IPS DF 19.7 (cell line): Measurements from ENCODE around the gene ATP5ME.
"Not testable (repeated sequence)": the region's sequence is repeated elsewhere in the genome, so short reads cannot be mapped to it uniquely, and the experiment has no call there.

Experiments
- DNase-seq: peaks from one replicate; pipeline ENCODE4 v3.0.0-alpha.2; 2013; ENCODE audit warnings: low read depth, low spot score

Gene ATP5ME

DNA sequence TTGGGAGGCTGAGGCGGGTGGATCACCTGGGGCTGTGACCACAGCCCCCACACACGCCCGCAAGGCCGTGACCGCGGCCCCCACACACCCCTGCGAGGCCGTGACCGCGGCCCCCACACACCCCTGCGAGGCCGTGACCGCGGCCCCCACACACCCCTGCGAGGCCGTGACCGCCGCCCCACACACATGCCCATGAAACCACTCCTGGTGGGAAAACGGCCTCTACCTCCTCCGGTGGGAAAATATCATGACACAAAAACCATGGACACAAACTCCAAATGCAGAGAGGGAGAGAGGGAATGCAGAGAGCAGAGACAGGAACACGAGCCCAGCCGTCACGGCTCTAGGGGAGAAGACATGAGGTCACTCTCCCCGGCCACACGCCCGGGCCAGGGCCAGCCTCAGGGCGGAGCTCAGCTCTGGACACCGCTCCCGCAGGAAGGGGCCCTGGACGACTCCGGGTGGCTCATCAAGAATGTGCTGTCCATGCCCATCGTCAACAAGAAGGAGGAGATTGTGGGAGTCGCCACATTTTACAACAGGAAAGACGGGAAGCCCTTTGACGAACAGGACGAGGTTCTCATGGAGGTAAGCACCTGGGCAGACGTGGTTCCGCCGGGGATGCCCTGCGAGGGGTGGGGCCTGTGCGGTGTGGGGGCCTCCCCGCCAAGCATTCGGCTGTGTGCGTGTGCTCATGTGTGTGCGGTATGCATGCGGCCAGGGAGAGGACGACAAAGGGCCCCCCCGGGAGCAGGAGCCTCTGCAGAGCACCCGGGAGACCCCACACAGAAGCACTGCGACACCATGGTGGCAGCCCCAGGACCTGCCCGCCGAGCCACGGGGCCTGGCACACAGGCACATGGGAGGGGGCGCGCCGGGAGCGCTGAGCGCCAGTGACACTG is 17.4 kb downstream of the ATP5ME start:
- no peak for DNase-seq

DNA sequence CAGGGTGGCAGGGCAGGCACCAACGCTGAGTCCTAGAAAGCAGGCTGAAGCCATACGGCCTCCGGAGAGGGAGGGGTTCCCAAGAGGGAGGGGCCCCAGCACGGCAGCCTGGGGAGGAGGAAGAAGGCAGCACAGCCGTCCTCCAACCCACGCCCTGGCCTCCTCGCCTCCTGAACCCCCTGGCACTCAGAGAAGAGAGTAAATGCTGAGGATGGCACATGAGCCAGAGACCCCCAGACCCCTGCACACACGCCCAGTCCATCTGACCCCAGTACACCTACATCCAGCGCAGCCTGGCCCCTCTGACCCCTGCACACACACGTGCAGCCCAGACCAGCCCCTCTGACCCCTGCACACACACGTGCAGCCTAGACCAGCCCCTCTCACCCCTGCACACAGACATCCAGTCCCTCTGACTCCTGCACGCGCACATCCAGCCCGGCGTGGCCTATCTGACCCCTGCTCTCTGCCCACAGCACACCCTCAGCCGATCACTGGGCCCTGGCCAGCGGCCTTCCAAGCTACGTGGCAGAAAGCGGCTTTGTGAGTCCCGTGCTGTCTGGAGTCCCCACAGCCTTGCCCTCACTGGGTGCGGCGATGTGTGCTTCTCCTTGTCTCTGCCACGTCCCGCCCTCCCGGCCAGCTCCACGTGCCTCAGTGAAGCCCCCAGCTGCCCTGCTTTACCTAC is 18.5 kb downstream of the ATP5ME start:
- DNase-seq = no peak

DNA sequence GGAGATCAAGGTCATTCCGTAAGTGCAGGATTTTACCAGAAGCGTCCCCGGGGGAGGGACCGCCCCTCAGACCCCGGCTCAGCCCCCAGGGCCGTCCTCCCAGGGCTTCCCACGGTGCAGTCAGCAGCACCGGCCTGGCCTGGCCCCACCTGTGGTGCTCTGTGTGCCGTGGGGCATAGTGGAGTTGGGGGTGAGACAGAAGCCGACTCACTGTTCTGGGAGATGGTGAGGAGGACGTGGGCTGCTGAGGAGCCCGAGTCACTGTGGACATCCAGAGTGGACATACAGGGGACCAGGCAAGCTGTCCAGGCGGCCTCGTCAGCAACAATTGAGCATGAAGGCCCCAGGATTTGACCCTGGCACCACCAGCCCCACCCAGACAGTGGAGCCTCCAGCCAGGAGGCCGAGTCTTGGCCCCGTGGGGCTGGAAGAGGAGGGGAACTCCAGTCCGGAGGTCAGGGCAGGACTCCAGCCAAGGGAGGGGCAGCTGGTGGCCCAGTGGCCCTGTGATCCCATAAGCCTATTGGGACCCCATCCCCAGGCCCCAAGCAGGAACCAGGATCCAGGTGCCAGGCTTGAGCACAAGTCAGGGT is 19.1 kb downstream of the ATP5ME start:
- no peak for DNase-seq

DNA sequence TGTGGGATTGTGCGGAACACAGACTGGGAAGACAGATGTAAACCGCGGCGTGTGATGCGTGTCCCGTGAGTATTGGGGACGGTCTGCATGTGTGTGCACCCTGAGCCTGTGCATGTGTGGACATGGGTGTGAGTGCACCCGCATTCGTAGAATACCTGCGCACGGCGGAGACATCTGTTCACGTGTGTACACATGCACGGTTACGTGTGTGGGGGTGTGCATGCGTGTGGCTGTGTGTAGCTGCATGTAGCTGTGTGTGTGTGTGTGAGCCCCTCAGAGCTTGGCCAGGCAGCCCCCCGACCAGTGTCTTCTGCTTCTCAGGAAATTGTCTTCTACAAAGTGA is 19.6 kb downstream of the ATP5ME start:
- no peak for DNase-seq

DNA sequence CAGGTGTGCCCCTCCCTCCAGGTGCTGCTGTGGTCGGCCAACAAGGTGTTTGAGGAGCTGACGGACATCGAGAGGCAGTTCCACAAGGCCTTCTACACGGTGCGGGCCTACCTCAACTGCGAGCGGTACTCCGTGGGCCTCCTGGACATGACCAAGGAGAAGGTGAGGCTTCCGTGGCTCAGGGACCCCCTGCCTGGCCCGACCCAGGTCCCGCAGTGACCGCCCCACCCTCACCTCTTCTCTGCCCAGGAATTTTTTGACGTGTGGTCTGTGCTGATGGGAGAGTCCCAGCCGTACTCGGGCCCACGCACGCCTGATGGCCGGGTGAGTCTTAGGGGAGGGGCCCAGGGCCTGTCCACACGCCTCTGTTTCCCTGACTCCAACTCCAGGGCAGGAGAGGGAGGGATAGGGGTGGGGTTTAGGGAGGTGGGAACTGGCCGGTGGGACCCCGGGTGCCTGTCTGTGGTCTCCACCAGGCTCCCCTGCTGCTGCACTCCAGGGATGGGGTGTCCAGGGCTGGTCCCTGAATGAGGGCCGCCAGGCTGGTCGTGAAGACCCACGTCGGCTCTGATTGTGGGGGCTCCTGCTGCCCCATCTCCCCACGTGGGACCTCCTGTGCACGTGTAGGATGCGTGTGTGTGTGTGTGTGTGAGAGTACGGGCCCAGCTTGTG is 20.1 kb downstream of the ATP5ME start:
- no peak for DNase-seq

DNA sequence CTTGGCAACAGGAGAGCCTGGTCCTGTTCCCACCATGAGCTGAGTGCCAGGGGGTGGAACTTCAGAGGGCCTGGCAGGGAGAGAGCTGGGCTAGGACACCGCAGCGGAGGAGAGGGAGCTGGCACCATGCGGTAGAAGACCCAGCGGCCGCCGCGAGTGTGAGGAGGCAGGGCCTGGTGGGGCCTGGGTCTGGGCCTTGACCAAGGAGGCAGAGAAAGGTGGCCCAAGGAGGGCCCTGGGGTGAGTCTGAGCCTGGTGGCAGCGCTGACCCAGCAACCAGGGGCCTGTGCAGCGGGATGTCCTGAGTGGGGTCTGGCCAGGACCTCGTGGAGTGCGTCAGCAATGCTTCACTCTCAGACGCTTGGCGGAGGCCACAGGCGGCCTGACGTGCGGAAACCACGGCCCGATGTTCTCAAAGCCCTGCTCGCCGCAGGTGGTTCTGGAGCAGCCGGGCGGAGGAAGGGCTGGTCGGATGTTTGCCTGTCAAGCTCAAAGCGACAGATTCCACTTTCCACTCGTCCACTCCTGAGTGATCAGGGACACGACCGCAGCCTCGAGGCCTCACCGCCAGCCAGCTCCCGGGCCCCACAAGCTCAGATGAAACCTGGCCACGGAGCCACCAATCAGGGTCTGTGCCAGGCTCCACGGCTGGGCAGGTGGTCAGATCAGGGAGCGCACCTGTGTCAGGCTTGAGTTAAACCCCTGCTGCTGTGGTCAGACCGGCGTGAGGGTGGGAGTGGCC is 20.8 kb downstream of the ATP5ME start:
- no peak for DNase-seq

DNA sequence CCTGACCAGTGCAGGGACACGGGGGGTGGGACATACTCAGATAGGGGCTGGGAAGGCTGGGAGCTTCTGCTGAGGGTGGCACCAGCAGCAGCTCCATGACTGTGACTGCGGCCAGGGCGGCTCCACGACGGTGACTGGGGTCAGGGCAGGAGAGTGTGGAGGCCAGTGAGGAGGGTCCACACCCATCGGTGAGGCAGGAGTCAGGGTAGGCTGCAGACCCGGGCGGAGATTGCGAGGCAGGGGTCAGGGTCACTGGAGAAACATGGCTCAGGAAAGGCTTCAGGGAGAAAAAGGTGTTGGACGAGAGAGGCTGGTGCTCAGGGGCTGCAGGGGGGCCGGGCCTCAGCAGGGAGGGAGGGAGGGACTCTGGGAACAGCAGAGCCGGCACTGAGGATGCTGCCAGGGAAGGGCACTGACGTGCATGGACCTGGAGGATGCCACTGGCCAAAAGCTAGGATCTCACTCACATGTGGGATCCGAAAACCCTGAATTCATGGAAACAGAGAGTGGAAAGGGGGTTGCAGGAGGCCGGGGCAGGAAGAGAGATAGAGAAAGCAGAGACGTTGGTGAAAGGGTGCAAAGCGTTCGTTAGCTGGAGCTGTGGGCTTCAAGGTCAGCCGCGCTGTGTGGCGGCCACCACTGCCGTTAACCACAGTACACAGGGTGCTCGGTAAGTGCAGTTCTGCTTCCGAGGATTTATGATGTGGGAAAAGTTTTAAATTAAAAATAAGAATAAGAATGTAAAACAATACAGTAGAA is 22.0 kb downstream of the ATP5ME start:
- no peak for DNase-seq

DNA sequence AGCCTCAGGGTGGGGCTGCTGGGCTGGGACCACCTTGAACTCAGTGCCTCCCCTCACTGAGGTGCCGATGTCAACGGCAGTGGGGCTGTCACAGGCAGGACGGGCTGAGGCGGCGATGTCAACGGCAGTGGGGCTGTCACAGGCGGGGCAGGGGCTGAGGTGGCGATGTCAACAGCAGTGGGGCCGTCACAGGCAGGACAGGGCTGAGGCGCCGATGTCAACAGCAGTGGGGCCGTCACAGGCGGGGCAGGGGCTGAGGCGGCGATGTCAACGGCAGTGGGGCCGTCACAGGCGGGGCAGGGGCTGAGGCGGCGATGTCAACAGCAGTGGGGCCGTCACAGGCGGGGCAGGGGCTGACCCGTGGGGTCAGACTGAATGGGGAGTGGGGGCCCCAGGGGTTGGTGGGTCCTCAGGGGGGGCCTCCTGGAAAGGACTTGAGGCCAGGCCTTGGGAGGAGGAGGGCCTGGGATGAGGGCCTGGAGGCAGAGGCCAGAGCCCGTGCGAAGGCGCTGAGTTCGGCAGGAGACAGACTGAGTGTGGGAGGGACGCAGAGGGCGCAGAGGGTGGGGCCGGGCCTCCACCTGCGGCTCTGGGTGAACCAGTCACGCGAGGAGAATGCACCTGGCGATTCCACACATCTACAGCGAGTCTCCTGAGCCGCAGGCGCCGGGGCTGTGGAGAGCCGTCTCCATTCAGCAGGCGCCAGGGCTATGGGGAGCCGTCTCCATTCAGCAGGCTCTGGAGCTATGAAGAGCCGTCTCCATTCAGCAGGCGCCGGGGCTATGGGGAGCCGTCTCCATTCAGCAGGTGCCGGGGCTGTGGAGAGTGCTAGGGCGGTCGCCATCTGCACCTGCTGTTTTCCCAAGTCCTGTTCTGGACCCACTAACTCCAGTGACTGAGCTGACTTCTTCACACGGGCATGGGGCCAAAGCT is 22.9 kb downstream of the ATP5ME start:
- DNase-seq = no peak

DNA sequence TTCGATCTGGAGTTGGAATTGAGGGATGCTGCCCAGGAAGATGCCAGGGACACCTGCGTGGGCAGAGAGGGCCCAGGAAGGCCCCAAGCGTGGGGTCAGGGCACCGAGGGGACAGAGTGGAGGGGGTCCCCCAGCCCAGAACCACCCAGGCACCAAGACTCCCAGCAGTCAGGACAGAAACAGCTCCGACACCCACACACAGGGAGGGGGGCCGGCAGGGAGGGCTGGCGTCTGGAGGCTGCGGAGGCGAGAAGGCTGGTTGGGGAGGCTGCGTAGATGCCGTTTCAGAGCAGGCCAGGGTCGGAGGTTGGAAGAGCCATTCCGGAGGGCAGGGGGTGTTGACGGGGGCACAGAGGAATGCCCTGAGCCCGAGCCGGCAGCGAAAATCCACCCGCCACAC is 23.6 kb downstream of the ATP5ME start:
- no peak for DNase-seq

DNA sequence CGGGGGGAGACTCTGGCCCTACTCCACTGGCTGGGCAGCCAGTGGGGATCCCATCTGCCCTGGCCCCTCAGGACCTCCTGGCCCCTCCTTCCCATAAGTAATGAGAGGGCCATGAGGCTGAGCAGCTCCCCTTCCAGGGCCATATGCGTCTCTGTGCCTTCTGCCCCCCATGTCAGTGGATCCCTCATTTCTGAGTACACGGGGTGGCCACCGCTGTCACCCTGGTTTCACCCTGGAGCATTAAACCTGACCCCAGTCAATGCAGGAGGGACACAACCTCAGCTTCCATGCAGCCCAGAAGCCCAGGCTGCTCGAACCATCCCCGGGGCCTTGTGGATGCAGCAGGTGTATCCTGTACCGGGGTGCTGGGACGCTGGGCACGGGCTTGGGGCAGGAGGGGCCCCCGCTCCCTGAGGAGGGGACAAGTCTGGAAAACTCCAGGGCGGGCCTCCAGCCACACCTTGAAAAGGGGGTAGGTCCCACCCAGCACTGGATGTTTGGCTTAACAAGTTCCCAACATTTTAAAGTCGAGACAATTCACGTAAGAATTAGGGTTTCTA is 24.2 kb downstream of the ATP5ME start:
- no peak for DNase-seq

DNA sequence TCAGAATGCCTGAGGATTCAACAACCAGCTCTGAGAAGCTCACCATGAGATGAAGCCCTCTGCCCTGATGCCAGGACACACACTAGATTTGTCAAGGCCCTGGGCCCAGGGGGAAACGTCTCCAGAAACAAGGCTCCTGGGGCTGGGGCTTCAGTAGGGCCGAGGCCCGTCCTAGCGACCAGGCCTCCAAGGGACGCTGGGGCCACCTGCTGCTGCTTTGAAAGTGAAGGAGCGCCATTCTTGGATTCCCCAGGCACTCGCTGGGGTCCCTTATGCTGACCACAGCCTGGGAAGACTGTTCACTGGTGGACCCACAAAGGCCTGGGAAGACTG is 24.8 kb downstream of the ATP5ME start:
- DNase-seq = no peak

DNA sequence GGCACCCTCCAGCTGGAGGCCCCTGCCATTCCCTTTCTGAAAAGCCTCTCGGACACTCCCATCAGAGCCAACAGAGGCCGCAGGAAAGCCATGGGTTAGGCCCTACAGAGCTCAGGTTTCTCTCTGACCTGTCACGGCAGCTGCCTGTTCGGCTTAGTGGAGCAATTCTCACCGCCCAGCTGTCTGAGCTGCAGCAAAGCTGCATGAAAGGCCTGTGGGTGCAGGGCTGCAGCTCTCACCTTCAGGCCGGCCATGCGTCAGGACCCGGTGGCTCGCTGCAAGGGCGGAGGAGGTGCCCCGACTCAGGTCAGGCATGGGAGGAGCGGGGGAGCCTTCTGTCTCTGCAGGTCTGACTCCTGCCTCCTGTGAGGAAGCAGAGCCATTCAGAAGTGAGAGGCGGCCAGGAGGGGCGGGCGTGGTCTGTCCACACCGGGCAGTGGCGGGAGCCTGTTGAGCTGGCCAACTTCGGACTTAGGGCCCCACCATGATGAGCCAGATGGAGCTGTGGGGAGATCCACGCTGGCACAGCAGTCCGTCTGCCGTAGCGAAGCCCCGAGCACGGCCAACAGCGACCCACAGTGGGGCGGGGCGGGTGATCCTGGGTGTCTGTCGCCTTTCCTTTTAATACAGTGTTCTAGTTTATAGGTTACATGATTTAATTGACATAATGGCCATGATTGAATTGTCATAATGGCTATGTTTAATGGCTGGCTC is 25.3 kb downstream of the ATP5ME start:
- no peak for DNase-seq

DNA sequence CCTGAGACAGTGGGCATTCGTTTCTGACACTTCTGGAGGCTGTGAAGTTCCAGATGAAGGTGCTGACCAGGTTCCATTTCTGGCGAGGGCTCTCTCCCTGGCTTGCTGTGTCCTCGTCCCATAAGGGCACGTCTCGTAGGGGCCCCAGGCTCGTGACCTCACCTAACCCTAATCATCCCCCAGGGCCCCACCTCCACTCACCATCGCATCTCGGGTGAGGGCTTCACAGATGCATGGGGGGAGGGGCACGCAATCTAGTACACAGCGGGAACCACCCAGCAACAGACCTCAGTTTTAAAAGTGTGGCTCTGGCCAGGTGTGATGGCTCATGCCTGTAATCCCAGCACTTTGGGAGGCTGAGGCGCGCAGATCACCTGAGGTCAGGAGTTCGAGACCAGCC is 26.6 kb downstream of the ATP5ME start:
- DNase-seq = no peak

DNA sequence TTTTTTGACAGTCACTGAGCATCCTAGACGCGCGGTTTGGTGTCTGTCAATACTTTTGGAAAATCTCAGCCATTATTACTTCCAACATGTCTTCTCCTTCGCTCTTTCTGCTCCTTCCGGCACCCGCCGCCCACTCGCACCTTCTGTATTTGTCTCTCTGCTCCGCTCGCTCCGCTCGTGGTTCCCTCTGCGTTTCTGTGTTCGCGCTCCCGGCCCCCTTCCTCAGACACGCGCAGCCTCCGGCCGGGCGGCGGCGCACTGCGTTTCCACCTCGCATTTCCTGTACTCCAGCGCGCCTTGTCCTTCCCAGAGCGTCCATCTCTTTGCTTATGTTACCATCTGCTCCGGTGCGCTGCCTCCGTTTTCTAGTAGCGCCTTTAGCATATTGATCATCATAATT is 27.6 kb downstream of the ATP5ME start:
- DNase-seq = no peak

DNA sequence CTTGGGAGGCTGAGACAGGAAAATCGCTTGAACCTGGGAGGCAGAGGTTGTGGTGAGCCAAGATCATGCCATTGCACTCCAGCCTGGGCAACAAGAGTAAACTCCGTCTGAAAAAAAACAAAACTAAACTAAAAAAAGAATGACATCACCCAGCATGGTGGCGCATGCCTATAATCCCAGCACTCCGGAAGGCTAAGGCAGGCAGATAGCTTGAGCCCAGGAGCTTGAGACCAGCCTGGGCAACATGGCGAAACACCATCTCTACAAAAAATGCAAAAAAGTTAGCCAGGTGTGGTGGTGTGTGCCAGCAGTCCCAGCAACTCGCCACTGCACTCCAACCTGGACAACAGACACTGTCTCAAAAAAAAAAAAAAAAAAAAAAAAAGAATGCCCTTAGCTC is 31.7 kb downstream of the ATP5ME start:
- not testable (repeated sequence) for DNase-seq

DNA sequence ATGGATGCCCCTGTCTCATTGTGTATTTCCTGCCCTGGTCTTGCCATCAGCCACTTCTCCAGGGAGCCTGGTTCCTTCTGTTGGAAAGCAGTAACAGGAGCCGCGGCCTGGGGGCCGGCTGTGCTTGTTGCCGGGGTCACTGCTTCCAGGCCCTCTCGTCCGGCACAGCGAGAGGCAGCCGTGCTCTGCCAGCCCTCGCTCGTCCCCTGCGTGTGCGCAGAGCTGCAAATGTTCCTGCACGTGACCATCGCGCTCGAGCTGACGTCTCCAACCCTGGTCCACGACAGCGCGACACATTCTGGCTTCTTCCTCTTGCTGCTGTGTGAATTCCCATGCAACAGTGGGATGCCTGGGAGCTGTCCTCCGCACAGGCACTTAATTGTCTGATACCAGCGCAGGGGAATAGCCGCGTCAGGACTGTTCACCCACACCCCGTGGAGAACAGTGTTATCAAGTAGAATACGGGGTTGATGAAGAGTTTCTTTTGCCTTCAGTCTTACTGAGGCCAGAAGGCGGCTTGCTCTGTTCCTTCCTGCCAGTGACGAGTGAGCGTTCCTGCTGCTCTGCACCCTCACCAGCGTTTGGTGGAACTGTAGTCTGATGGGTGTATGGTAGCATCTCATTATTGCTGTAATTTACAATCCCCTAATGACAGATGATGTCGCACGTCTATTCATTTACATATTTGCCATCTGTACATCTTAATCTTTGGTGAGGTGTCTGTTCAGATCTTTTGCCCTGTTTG is 36.4 kb downstream of the ATP5ME start:
- no peak for DNase-seq

DNA sequence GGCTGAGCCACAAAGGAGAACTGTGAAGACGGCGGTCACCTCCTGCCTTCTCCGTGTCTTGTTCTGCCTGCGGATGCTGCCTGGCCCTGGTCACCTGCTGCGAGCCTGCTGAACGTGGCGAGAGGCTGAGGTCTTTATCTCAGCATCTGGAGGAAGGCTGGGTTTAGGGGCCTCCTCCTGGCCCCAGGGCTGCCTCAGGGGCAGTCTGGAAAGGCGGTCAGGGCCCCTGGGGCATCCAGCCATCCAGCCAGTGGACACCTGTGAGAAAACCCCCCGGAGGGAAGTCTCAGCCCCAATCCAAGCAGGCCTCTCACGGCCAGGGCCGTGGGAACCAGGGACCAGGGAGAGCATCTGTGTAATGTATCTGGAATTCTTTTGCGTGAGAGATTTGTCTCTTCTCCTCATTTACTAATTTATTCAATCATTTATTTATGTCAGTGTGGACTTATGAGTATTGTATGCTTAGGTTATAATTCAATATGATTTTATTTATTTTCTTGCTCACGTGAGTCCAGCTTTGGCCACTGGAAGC is 37.4 kb downstream of the ATP5ME start:
- DNase-seq = no peak
